HG02759 (cell line): ENCODE measurements around the gene DUSP3.
A peak's percentile ranks its signal among the peaks of the same experiment; 100 is the strongest.

Experiments used
- ATAC-seq: cut with Tn5 transposase; IDR thresholded peaks from one replicate; pipeline ENCODE4 v1.9.1; 2021; ENCODE audit warnings: mild to moderate bottlenecking, moderate library complexity; ENCODE audit not compliant: unreplicated experiment

The DUSP3 gene

DNA sequence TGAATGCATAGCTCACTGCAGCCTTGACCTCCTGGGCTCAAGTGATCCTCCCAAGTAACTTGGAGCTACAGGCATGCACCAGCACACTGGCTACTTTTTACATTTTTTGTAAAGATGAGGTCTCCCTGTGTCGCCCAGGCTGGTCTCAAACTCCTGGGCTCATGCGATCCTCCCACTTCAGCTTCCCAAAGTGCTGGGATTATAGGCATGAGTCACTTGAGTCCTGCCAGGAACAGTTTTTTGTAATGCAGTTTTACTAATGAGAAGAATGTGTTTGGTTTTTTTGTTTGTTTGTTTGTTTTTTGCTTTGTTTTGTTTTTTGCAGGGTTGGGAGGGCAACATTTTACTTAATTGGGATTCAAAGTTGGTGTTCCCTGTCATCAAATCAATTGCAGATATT, 42.4 kb downstream of the DUSP3 start:
- no peak for ATAC-seq

DNA sequence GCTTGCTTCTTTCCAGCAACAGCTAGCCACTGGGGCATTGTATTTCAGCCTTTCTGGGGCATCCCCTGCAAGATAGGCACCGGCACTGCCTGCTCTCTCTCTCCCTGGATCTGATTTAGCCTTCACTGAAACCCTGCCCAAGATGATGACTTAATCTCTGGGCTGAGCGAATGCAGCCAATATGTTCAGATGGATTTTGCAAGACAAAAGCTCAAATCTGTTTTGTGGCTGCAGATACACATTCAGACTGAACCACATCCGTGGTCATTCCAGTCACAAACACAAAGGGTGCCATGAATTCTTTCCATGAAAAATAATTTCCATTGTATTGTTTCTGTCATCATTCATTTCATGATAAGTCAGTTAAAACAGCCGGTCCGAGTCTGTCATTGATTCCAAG, 44.4 kb downstream of the DUSP3 start:
- no peak for ATAC-seq

DNA sequence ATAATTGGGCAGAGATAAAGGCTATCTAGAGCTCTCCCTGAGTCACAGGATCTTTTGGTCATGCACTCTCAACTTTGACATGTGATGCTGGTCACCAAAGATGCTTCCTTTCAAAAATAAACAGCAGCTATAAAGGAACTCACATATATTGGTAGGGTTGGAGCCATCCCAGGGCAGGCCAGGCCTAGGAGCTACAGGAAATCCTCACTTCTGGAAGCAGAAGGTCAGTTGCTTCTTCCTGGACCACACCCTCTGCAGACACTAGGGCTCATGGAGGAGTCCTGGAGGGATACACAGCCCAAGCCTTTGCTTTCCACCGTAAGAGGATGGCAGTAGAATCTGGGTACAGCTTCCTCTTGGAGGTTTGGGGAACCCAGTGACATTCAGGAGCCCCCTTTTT, 44.8 kb downstream of the DUSP3 start:
- no peak for ATAC-seq

DNA sequence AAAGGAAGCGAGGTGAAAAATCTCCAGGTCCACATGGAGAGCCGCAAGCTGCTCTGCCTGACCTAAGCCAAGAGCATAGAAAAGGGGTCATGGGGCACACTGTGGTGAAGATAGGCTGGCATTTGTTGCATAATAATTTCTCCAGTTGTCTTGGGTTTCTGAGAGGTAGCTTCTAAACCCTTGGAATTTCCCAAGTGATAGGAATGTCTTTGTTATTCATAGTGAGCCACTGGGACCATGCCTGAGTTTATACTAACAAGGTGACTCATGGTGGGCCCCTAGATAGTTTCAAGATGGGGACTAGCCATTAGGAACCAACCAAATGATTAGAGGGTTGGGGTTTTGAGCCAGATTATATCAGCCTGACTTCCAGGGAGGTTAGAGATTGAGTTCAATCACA, 45.8 kb downstream of the DUSP3 start:
- ATAC-seq, result no peak

DNA sequence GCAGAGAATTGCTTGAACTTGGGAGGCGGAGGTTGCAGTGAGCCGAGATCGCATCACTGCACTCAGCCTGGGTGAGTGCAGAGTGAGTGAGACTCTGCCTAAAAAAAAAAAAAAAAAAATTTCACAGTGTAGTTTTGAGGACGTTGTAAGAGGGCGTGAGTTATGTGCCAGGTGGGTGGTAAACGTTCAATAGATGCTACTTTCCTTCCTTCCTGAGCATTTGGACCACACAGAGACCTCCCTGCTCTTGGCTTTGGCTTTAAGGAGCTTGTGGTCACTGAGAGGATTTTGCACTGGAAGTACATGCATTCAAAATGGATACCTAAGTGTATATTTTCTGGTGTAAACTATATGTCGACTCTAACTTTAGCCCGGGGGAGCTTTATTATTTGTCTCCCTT, 50.7 kb downstream of the DUSP3 start:
- ATAC-seq, result no peak

DNA sequence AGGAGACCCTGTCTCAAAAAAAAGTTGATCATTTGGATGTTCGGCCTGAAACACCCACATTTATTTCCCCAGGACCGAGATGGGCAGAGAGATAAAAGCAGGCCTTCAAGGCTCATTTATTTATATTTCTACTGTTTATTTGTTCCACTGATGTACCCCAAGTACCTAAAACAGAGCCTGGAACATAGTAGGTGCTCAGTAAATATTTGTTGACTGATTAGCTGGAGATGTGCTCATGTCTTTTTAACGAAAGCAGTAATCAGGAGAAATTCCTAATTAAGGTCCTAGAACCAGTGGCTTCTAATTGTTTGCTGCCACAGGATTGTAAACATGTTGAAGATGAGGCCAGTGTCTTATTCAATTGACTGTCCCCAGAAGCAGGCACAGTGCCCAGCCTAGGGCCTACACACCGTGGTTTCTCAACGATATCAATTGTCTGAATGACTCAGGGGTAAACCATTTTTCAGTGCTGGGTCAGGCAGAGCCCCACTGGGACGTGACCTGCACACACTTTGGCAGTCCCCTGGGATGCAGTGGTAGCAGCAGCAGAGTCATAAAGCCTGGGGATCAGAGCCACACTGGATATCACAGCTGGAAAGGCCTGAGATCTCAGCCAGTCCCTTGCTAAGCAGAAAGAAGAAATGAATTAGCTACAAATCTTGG, 54.9 kb downstream of the DUSP3 start:
- ATAC-seq, result no peak

DNA sequence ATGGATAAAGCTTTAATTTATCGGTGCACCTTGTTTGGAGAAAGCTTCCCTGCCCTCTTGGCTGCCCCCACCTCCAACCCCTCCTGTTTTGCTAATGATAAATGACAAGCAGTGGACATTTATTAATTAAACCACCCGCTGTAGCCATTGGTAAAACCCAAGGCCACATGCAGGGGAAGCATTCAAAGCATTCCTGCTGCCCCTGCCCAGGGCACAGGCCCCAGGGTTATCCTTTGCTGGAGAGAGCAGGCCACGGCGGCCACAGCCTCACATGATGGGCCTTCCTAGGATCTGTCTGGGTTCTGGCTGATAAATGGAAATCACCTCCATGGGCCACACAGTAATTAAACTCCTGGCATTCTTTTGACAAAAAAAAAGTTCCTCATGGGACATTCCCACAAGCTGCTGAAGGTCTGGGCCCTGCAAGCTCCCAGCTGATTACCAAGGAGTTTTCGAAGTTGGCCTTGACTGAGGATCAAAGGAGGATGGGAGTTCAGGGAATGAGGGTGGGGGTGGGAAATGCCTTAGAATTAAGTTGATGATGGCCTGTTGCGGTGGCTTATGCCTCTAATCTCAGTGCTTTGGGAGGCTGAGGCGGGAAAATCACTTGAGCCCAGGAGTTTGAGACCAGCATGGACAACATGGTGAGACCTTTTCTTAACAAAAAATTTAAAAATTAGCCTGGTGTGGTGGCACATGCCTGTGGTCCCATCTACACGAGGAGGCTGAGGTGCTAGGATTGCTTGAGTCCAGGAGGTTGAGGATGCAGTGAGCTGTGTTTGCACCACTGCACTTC, 55.7 kb downstream of the DUSP3 start:
- ATAC-seq, result no peak

DNA sequence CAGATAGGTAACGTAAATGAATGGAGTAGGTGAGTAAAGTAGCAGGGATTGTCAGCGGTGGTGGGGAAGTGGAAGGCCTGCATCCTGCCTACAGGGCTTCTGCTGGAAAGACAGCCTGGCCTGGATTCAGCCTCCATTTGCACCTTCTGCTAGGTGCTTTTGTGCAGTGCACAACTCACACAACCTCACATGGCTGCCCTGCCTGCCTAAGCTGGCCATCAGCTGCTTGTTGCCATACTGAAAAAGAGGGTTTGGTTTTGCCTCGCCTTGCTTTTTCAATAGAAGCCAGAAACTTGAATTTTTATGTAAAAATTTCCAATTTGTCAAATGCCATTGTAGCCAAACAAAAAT, 56.5 kb downstream of the DUSP3 start:
- ATAC-seq, result no peak

DNA sequence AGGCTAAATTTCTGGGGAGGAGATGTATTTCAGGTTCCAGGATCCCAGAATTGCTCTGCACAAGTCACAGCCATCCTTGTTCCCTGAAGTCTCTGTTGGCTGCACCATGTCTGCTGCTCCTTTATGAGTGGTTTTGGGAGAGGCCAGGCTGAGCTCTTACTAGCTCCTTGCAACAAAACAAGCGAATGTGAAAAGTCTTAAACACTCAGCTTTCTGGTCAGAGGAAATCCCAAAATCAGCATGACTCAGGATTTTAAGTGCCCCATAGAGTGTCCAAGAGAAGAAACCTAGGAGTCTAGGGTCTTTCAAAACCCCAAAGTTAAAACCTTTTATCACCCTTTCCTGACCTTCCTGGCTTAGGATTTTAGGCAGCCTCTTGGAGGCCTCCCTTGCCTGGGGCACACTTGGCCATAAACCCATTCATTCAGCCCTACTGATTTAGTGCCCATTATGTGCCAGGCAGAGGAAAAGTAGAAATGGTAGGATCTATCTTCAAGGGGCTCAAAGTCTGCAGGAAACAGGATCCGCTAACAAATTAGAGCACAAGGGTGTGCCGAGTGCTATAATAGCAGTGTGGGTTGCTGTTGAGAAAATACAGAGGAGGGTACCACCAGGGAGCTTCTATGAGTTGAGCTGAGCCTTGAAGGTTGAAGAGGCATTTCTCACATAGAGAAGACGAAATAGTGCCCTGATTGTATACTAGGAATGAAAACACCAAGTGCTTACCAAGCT, 57.1 kb downstream of the DUSP3 start:
- ATAC-seq, result no peak

DNA sequence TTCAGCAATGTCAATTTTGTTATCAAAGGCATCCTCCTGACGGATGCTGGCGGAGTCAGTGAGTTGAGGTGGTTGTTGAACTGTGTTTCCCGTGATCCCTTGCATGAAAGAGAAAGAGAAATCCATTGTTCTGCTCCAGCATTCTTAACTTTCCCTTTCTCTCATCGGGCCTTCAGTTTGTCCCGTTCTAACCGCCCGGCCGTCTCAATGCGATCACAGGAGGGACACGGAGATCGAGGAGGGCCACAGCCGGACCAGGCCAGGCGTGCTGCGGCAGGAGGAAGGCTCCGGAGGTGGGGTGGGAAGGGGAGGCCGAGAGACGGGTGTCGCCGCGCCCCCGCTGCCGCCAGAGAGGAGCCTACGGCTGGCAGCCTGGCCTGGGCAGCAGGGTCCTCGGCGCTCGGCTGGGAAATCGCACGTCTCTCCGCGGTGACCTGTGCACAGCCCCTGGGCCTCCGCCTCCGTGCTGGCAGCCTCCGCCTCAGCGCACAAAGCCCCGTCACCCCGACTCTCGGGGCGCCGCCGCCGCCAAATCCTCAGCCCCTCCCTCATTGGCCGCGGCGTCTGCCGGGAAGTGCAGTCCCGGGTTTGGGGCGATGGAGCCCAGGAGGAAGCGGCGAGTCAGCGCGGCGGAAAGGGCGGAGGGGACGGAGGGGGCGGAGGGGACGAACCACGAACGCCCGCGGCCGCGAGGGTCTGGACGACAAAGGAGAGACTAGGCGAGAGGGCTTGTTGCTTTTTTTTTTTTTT, 58.3 kb downstream of the DUSP3 start:
- ATAC-seq, result peak; percentile 79

DNA sequence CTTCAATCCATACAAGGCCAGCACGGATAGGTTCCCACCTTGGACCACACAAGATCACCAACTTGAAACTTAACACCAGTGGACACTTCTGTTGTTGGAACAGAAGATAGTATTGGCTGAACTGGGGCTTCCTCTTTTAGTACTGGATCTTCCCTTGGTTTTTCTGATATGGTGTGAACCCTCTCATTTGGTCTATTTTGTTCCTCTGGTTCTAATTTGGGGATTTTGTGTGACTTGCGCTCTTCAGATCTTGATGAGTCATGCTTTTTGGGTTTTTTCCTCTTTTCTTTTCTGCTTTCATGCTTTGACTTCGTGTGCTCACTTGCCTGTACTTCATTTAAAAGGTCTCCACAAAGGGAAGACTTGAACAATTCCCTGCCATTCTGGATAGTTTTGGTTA, 59.2 kb downstream of the DUSP3 start:
- no peak for ATAC-seq

DNA sequence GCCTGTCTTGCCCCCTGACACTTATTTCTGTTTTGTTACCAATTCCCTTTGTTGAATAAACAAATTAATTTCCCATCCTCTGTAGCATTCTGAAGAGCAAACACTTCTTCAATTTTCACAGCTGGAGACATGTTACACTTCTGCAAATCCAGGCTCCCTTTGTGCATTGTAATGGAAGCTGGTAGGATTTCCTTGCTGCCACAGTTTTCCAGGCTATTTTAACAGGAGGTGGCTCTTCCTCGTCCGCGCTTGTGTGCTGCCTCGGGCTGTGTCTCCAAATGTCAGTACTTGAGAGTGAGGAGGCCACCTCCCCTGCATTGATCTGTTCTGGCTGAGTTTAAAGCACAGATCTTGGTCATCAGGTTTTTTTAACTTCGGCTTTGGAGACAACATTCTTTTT, 60.2 kb downstream of the DUSP3 start:
- ATAC-seq, result no peak

DNA sequence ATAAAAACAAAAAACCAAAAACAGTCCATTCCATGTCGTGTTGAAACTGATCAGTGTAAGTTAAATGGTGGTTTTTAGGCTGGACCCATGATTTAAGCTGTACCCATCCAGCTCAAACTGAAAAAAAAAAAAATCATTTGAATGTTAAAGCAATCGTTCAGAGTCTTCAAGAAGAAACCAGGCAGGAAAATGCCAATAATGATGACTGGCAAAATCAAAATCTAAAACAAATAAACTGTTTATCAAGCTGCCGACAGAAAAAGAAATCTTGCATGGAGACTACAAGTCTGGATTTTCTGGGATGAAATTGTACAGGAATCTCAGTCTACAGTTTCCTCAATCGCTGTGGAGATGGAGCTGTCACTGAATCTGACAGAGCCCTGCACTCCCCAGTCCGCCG, 60.9 kb downstream of the DUSP3 start:
- ATAC-seq, result no peak
